Fibroblast of mammary gland (primary cell): ENCODE results near the gene TIGAR.

Source experiments
- DNase-seq: peaks from one replicate; pipeline ENCODE4 v3.0.0-alpha.2; 2010; ENCODE audit warnings: low read depth
- H3K4me3 ChIP-seq: 2 replicates; pipeline ENCODE4 v1.5.1; 2011; ENCODE audit warnings: low read depth, mild to moderate bottlenecking, low read length, moderate library complexity; ENCODE audit not compliant: control insufficient read depth
- CTCF ChIP-seq: conservative IDR thresholded peaks from 2 replicates; pipeline ENCODE4 v1.5.1; 2011; ENCODE audit warnings: low read depth, low read length, inconsistent platforms; ENCODE audit not compliant: control insufficient read depth, insufficient read depth

TIGAR gene

GRCh38 chr12:4296751-4297150, 24.3 kb upstream of the TIGAR start:
- H3K4me3 ChIP-seq, result no peak overlapping the region
- TF ChIP-seq CTCF, result no peak
- no peak for DNase-seq

GRCh38 chr12:4297617-4298016, 23.4 kb upstream of the TIGAR start:
- no peak for TF ChIP-seq CTCF
- DNase-seq, result no peak
- H3K4me3 ChIP-seq, result no peak overlapping the region

- no peak overlapping the region for H3K4me3 ChIP-seq
- no peak for DNase-seq
- no peak for TF ChIP-seq CTCF
These were observed 20.1 kb upstream of the TIGAR start for GRCh38 chr12:4300883-4301282.

- DNase-seq, result no peak
- no peak for TF ChIP-seq CTCF
- H3K4me3 ChIP-seq, result no peak overlapping the region
These were observed 19.0 kb upstream of the TIGAR start for GRCh38 chr12:4301932-4302501.

GRCh38 chr12:4302881-4303280, 18.1 kb upstream of the TIGAR start:
- no peak overlapping the region for H3K4me3 ChIP-seq
- no peak for DNase-seq
- no peak for TF ChIP-seq CTCF

- no peak for DNase-seq
- TF ChIP-seq CTCF, result no peak
These were observed 17.3 kb upstream of the TIGAR start for GRCh38 chr12:4303750-4304149.

More at GRCh38 chr12:4303750-4304149, 17.3 kb upstream of the TIGAR start:
- H3K4me3 ChIP-seq, result no peak overlapping the region
